GM21526 (cell line): ENCODE results near the gene ACTMAP.

Experiments used
- ATAC-seq: cut with Tn5 transposase; IDR thresholded peaks from one replicate; pipeline ENCODE4 v1.9.1; 2021; ENCODE audit warnings: moderate library complexity; ENCODE audit not compliant: unreplicated experiment, low FRiP score

Gene ACTMAP

GRCh38 chr19:40721936-40722661 lies 28.2 kb downstream of the ACTMAP start:
- no peak for ATAC-seq

DNA sequence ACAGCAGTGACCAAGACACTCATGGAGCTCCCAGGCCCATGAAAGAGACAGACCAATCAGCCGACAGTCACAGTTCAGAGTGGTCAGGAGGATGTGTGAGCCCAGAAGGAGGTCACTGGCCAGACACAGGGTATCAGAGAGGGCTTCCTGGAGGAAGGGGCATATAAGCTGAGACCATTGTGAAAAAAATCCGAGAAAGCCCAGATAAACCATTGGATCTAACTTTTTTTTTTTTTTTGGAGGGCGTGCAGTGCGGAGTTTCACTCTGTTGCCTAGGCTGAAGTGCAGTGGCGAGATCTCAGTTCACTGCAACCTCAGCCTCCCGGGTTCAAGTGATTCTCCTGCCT lies 29.2 kb downstream of the ACTMAP start:
- no peak for ATAC-seq

DNA sequence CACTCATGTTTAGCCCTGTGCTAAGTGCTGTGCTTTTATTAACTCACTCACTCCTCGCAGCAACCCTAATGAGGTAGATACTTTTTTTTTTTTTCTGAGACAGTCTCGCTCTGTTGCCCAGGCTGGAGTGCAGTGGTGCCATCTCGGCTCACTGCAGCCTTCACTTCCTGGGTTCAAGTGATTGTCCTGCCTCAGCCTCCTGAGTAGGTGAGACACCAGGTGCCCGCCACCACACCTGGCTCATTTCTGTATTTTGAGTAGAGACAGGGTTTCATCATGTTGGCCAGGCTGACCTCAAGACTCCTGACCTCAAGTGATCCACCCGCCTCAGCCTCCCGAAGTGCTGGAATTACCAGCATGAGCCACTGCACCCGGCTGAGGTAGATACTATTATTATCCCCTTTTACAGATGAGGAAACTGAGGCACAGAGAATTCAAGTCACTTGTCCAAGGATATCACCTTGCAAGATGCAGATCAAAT lies 30.8 kb downstream of the ACTMAP start:
- no peak for ATAC-seq

DNA sequence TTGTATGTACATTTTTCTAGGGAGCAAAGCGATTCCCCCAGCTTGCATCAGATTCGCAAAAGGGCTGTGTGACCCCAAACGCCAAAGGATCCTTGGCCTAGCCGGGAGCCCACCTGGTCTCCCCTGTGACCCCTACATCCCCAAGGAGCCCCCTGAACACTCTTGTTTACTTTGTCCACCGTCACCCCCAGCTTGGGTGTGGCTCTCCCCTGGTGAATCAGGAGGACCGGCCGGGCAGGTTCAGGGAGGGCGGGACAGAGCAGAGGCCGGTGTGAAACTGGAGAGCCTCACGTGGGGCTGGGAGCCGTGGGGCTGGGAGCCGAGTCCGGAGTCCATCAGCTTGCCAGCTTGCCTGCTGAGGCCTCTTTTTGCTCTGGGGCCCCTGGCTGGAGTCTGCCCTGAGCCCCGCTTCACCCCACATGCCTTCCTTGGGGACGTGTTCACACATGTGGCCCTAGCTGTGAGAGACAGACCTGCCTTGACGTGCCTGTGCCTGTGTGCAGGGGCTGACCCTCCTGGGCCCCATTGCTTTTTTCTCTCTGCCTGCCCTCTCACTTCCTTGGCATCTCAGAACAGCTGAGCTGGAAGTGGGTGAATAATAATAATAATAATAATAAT lies 31.4 kb downstream of the ACTMAP start:
- ATAC-seq: no peak

DNA sequence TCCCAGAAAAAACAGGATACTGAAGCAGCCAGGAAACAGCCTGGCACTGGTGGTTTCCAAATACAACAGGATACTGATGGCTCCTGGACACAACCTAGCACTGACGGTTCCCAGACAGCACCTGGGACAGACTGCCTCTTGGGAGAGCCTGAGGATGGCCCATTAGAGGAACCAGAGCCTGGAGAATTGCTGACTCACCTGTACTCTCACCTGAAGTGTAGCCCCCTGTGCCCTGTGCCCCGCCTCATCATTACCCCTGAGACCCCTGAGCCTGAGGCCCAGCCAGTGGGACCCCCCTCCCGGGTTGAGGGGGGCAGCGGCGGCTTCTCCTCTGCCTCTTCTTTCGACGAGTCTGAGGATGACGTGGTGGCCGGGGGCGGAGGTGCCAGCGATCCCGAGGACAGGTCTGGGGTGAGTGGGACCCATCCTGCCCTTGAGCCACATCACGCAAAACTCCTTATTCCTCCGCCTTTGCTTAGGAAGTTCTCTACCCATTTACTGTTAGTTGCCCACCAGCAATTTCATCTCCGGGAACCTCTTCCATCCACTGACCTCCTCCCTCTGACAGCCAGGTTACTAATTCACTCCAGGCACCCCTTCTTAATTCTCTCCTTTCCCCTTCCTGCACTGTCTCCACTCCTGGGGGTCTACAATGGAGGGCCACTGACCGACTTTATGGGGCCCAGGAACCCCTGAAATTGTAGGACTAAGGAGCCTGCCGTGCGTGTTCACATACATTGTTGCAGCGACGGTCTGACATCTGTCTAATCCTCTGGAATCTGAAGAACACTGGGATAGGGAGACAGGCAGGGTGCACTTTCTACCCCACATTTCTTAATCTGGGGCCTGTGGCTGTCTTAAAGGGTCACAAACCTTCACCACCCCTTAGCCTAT lies 32.1 kb downstream of the ACTMAP start:
- no peak for ATAC-seq

DNA sequence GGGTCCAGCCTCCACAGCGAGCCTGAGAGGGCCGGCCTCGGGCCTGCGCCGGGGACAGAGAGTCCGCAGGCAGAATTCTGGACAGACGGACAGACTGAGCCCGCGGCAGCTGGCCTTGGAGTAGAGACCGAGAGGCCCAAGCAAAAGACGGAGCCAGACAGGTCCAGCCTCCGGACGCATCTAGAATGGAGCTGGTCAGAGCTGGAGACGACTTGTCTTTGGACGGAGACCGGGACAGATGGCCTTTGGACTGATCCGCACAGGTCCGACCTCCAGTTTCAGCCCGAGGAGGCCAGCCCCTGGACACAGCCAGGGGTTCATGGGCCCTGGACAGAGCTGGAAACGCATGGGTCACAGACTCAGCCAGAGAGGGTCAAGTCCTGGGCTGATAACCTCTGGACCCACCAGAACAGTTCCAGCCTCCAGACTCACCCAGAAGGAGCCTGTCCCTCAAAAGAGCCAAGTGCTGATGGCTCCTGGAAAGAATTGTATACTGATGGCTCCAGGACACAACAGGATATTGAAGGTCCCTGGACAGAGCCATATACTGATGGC lies 32.9 kb downstream of the ACTMAP start:
- ATAC-seq: peak; percentile 4

DNA sequence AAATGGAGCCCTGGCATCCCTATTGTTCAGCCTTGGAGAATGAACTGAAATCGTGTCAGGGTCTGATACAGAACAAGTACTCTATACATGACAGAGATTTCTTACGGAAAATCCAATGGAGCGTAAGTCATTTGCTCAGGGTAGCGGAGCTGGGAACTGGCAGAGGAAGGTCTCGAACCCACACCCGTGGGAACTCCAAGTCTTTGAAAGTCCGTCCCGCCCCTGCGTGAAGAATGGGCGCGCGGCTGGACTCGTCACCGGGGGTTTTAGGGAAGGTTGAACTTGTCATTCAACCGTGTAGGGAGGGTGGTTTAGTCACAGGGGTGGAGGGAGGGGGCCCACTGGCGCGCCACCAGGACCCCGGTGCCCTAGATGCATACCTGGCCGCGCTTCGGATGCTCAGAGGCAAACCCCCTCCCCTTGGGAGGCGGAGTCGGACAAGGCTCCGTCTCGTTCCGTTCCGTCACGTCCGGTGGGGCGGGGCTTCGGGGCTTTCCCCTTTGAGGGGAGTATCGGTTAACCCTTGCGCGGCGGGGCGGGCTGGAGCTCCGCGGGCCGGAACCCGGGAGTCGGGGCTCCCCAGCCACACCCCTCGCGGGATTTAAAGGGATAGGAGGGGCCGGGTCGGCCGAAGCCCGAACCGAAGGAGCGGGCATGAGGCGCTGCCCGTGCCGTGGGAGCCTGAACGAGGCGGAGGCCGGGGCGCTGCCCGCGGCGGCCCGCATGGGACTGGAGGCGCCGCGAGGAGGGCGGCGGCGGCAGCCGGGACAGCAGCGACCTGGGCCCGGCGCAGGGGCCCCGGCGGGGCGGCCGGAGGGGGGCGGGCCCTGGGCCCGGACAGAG lies 33.6 kb downstream of the ACTMAP start, which contains the start of the genes COQ8B and ITPKC:
Gene COQ8B (minus strand): TSS at position 405 of the 843 bp plus-strand sequence. CDS start 2,254 bp downstream, outside the sequence.
Gene ITPKC (plus strand): TSS at position 631 of the 843 bp plus-strand sequence. CDS start 24 bp downstream, at position 655.
- peak; percentile 51 for ATAC-seq

DNA sequence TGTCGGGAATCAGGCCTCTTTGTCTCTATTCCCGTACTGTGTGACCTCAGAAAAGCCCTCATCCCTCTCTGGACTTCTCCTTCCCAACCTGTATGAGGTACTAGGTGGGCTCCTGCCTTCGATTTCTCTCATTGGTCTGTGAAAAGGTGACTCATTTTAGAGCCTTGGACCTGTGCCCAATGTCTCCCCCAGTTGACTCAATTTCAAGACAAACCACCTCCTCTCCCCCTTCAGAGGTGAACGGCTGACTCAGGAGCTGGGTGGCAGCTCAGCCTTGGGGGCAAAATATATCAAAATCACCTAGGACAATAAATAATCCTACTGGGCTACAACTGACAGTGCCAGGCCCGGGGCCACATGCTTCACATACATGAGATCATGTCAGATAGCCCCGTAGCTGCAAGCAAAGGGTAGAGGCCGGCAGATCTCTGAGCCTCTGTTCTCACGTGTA lies 34.2 kb downstream of the ACTMAP start:
- ATAC-seq: no peak

DNA sequence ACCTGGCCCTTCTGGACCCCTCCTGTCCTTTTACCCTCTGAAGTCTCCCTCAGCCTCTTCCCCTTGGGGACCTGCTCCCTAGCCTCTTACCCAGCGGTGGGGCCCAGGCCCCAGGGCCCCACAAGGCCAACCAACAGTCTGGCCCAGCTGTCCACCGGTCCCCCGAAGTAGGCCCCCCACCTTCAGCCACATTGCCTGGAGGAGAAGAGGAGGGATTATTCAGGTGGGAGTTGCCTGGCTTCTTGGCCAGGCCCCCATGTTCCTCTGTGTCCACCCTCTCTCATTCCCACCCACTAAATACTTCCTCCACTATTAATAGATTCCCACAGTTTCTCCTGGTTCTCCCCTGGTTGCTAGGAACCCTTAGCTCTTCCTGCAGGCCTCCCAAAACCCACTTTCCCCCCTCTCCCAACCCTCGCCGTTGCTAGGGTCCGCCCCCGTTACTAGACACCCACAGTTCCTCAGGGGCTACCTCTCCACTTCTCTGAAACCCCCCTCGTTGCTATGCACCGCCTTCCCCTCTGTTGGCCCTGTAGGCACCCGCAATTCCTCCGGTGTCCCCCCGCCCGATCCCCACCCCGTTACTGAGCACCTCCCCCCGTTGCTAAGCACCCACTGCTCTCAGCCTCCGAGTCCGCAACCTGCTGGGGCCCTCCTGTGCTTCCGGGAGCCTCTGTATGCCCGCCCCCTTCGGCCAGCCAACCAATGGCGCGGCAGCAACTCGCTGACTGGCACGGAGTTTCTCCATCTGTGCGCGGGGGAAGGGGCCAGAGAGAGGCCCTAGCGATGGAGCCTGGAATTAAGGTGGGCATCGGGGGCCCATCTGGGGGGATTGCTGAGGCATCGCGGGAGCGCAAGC lies 35.6 kb downstream of the ACTMAP start:
- peak; percentile 49 for ATAC-seq

DNA sequence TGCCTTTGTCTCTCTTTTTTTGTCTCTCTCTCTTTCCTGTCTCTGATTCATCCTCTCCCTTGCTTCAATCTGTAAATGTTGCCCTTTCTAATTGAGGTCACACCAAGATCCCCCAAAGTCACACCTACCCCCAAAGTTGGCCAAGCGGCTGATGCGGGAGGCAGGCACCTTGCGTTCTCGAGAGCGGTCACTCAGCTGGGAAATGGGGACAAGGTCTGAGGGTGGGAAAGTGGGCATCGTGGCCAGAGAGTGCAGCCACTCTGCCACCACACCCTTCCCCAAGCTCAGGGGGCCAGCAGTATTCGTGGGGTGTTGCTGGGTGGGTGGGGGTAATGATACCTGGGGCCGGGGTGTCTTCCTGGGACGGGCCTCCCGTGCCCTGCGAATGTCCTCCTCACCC lies 36.3 kb downstream of the ACTMAP start:
- ATAC-seq: no peak

- ATAC-seq: no peak
These were observed 40.5 kb downstream of the ACTMAP start for GRCh38 chr19:40709817-40710216.

- ATAC-seq: no peak
These were observed 42.7 kb downstream of the ACTMAP start for GRCh38 chr19:40707615-40708014.

- no peak for ATAC-seq
These were observed 44.2 kb downstream of the ACTMAP start for GRCh38 chr19:40705950-40706619.

DNA sequence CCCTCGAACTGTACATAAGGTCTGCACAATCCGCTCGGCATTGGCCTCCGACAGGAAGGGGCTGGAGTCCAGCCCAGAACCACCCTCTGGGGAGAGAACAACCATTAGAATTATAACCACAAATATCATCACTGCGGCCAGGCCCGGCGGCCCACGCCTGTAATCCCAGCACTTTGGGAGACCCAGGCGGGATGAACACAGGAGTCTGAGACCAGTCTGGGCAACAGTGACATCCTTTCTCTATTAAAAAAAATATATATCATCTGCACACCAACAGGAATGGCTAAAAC lies 45.0 kb downstream of the ACTMAP start:
- ATAC-seq: no peak

DNA sequence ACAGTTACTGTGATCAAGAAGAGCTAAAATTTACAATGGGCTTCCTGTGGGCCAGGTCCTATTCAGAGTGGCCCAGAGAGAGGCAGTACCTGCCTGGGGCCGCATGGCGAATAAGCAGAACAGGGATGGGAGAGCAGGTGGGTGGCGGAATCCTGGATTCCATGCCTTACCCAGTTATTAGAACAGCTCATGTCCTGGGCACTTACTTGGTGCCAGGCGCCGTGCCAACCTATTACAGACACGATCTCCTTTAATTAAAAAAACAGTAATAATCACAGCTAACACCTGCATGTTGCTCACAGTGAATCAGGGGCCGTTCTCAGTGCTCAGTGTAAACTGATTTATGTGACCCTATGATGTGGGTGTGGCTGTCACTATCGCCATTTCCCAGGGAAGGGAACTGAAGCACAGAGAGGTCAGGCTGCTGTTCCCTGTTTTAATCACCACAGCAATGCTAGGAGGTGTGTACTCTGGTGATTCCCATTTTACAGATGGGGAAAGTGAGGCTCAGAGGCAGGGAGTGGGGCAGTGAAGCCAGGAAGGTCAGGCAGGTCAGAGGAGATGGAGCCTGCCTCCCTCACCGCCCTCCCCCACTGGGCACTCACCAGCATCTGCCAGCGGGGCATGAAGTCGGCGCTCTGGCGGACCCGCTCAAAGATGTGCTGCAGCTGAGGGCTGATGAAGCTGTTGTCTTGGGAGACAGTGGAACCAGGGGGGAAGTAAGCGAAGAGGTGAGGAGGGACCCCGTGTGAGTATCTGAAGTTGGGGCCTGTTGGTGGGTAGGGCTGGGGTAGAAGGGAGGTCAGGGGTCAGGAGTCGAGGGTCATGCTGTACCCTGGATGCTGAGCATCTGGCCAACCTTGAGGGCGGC lies 45.6 kb downstream of the ACTMAP start:
- no peak for ATAC-seq

DNA sequence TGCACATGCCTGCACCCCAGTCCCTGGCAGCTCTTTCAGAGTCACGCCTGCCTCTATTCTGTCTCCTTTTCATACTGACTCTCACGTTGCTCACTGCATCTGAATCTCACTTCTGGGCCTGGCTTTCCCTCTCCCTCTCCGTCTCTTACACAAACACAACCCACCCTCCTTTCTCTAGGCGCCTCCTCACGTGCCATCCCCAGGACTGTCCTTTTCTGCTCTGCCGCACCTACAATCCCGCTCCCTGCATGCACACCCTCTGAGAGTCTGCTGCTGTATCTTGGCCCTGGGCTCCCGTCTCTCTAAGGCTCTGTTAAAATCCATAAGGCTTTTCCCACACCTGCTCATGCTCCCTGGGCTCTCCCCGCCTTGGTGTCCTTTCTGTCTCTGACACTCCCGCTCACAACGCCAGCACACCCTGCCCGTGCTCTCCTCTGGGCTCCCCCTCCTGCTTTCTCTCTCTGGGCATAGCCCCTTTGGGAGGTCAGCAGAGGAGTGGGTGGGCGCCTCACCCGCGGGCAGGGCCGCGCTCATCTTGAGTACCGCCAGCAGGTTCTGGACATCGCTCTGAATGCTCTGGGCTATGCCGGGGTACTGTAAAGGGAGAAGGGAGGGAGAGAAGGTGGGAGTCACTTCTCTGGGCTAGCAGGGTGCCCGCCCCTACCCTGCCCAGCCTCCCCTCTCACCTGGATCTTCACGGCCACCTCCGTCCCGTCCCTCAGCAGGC lies 47.1 kb downstream of the ACTMAP start:
- ATAC-seq: no peak
